ENCODE data around the gene TMEM26. TPM values are rescaled to one million over a fixed set of nuclear protein-coding genes. Genes with fewer than 3 reads are reported as not detected.

TMEM26 gene
- total and polyA plus RNA-seq, 2 experiments from 2014 or later: 1.0 to 1.9 TPM

DNA sequence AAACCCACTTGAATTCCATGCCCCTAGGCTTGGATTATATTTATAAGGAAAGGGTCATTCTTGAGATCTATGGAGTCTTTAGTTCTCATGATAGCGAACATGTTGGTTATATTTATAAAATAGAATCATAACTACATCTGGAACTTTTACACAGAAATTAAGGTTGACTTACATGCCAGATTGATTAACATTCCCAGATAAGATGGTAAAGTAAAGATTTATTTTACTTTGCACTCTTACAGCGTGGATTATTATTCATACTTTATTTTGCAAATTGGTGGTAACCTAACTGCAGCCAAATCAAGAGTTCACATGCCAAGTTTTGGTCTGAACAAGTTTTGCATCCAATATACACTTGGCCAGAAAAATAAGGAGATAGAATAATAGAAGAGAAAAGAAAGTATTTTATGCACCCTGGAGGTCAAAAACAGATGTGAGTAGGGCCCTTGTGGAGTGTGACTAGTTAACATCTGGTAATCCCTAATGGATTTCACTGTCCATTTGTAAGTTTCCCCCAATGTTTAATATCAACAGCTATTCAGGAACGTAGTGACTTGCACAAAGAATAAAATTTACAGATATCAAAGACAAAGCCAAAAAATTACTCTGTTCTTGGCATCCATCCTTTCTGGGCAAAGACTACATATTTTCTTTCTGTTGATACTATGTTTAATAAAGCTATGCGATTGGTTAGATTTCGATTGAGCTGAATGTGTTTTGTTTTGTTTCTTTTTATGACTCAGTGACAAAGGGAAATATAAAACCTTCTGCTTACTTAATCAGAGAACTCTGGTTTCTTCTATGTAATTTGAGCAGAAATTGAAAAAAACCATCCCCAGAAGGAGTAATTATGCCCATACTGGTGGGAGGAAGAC, 10.1 kb upstream of the TMEM26 start (continued):
- no peak for TF ChIP-seq JUNB (IDR thresholded peaks at IDR 0.05; ENCODE audit: unreplicated experiment)
- TF ChIP-seq, protein P1, sequence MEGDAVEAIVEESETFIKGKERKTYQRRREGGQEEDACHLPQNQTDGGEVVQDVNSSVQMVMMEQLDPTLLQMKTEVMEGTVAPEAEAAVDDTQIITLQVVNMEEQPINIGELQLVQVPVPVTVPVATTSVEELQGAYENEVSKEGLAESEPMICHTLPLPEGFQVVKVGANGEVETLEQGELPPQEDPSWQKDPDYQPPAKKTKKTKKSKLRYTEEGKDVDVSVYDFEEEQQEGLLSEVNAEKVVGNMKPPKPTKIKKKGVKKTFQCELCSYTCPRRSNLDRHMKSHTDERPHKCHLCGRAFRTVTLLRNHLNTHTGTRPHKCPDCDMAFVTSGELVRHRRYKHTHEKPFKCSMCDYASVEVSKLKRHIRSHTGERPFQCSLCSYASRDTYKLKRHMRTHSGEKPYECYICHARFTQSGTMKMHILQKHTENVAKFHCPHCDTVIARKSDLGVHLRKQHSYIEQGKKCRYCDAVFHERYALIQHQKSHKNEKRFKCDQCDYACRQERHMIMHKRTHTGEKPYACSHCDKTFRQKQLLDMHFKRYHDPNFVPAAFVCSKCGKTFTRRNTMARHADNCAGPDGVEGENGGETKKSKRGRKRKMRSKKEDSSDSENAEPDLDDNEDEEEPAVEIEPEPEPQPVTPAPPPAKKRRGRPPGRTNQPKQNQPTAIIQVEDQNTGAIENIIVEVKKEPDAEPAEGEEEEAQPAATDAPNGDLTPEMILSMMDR (conservative IDR thresholded peaks at IDR 0.05; ENCODE audit: low read depth in 2 of 2): no peak
- no peak for TF ChIP-seq CREB1 (CRISPR knock-in tag; IDR thresholded peaks at IDR 0.05; ENCODE audit: low read depth)
- TF ChIP-seq NANOG (IDR thresholded peaks at IDR 0.05; ENCODE audit: borderline replicate concordance): no peak
- TF ChIP-seq, protein P2, sequence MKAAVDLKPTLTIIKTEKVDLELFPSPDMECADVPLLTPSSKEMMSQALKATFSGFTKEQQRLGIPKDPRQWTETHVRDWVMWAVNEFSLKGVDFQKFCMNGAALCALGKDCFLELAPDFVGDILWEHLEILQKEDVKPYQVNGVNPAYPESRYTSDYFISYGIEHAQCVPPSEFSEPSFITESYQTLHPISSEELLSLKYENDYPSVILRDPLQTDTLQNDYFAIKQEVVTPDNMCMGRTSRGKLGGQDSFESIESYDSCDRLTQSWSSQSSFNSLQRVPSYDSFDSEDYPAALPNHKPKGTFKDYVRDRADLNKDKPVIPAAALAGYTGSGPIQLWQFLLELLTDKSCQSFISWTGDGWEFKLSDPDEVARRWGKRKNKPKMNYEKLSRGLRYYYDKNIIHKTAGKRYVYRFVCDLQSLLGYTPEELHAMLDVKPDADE (IDR thresholded peaks at IDR 0.05): no peak

DNA sequence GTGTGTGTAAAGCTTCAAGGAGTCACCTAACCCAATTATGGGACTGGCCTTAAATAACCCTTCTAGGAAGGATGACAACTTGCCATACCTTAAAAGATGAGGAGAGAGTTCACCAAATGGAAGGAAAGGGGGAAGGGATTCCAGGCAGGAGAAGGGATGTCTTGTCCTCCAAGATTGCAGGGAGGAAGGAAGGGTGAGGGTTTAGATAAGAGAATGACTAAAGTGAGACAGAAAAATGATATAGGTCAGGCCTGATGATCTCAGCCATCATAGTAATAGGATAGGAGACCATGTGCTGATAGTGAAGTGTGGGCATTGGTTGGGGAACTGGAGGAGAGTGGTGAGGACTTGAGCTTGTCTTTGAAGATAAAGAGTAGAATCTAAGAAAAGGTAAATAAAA, 7.7 kb upstream of the TMEM26 start:
- no peak overlapping the region; the same call in 1 of the 2 replicates for H3K27ac Mint-ChIP-seq
- Histone ChIP-seq H3K9me2 (ENCODE audit: insufficient read depth) (no peaks in the 10 kb centered on the region), H3K79me2 (replicated peaks; ENCODE audit: insufficient read depth) (no peaks in the 10 kb centered on the region), H3K4me1 (ENCODE audit: insufficient read depth) (no peaks in the 10 kb centered on the region), H2AFZ (no peak overlapping the region), H3F3A (replicated peaks; ENCODE audit: low read depth) (no peaks in the 10 kb centered on the region), H3K4me2 (no peak overlapping the region), H3K4me3 (no peak overlapping the region), H3K36me3 (ENCODE audit: insufficient read depth) (no peaks in the 10 kb centered on the region), H3K27me3 (ENCODE audit: insufficient read depth) (no peaks in the 10 kb centered on the region), H4K20me1 (replicated peaks; ENCODE audit: insufficient read depth) (no peaks in the 10 kb centered on the region), H3K27ac (ENCODE audit: low read depth) (no peak overlapping the region)
- ATAC-seq (no peak), DNase-seq (ENCODE audit: low spot score) (no peak)
- H3K27me3 Mint-ChIP-seq (ENCODE audit: insufficient read depth, low read depth, poor library complexity): peaks cover 4% of the 10 kb centered on the region
- H3K36me3 Mint-ChIP-seq (ENCODE audit: low read depth): no peaks in the 10 kb centered on the region
- H3K4me1 Mint-ChIP-seq: no peaks in the 10 kb centered on the region
- no peak overlapping the region for H3K4me3 Mint-ChIP-seq
- peaks cover 3% of the 10 kb centered on the region; the same call in 2 of the 3 replicates for H3K9me3 Mint-ChIP-seq
- TF ChIP-seq ZNF331 (CRISPR knock-in tag; IDR thresholded peaks at IDR 0.05; ENCODE audit: low read depth) (no peak), JUNB (IDR thresholded peaks at IDR 0.05; ENCODE audit: unreplicated experiment) (no peak), NANOG (IDR thresholded peaks at IDR 0.05; ENCODE audit: borderline replicate concordance) (no peak), ZNF114 (CRISPR knock-in tag; IDR thresholded peaks at IDR 0.05) (no peak), CREB1 (CRISPR knock-in tag; IDR thresholded peaks at IDR 0.05; ENCODE audit: low read depth) (no peak), POLR2AphosphoS5 (IDR thresholded peaks at IDR 0.05; ENCODE audit: low read depth) (no peak)
- TF ChIP-seq, protein P3, sequence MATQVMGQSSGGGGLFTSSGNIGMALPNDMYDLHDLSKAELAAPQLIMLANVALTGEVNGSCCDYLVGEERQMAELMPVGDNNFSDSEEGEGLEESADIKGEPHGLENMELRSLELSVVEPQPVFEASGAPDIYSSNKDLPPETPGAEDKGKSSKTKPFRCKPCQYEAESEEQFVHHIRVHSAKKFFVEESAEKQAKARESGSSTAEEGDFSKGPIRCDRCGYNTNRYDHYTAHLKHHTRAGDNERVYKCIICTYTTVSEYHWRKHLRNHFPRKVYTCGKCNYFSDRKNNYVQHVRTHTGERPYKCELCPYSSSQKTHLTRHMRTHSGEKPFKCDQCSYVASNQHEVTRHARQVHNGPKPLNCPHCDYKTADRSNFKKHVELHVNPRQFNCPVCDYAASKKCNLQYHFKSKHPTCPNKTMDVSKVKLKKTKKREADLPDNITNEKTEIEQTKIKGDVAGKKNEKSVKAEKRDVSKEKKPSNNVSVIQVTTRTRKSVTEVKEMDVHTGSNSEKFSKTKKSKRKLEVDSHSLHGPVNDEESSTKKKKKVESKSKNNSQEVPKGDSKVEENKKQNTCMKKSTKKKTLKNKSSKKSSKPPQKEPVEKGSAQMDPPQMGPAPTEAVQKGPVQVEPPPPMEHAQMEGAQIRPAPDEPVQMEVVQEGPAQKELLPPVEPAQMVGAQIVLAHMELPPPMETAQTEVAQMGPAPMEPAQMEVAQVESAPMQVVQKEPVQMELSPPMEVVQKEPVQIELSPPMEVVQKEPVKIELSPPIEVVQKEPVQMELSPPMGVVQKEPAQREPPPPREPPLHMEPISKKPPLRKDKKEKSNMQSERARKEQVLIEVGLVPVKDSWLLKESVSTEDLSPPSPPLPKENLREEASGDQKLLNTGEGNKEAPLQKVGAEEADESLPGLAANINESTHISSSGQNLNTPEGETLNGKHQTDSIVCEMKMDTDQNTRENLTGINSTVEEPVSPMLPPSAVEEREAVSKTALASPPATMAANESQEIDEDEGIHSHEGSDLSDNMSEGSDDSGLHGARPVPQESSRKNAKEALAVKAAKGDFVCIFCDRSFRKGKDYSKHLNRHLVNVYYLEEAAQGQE (IDR thresholded peaks at IDR 0.05; ENCODE audit: unreplicated experiment): no peak
- TF ChIP-seq, protein P2 (IDR thresholded peaks at IDR 0.05): no peak
- TF ChIP-seq, protein P1 (conservative IDR thresholded peaks at IDR 0.05; ENCODE audit: low read depth in 2 of 2): no peak

All from GM23338 (cell line).